NCI-H2227 treated with DMSO at 0.1 percent for 48 hours (cell line): ENCODE results near the gene PGAM2.

Source experiments
- DNase-seq: peaks from one replicate; lab custom pipeline; 2025; lab: John Stamatoyannopoulos, UW

PGAM2 gene

DNA sequence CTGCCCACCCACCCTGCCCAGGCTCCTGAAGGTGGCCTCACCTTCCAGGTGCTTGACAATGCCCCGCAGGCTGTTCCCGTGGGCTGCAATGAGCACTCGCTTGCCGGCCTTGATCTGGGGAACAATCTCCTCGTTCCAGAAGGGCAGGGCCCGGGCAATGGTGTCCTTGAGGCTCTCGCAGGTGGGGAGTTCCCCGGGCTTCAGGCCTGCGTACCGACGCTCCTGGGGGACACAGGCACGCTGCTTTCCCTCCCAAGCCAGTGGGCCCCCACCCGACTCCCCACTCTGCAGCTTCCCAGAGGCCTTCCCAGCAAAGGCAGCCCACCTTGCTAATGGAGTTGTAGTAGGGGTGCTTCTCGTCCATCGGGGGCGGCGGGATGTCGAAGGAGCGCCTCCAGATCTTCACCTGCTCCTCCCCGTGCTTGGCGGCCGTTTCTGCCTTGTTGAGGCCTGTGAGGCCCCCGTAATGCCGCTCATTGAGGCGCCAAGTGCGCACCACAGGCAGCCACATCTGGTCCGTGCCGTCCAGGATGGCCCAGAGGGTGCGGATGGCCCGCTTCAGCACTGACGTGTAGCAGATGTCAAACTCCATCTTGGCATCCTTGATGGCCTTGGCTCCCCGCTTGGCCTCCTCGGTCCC, 456 bp downstream of the PGAM2 start:
- no peak for DNase-seq

DNA sequence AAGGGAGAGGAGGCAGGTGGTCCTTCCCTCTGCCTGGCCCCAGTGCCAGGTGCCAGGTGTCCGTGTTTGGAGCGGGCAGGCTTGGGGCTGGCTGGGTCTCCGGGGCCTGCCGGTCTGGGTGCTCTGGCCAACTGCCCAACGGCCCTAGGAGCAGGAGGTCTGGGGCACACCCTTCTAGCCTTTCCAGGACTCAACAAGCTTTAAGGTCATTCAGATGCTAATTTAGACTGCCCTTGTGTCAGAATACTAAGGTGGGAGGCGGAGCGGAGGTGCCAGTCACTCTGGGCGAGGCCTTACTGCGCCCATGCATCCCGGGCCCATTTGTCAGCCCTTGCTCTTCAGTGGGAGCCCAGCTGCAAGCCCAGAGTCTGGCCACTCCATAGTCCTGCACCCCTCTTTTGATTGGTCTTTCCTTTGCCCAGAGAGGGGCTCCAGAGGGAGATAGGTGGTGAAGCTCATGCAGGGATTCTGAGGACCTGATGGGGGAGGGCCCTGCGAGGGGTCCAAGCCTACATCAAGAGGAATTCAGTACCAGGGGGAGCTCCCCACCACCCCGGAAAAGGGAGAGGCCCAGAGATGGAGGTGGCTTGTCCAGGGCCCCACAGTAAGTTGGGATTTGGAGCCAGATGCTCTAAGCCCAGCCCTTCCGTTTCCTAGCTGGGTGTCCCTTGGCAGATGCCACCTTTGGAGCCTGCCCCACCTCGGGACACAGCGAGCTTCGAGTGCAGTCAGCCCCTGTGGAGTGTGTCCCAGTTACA, 1.3 kb downstream of the PGAM2 start:
- no peak for DNase-seq

DNA sequence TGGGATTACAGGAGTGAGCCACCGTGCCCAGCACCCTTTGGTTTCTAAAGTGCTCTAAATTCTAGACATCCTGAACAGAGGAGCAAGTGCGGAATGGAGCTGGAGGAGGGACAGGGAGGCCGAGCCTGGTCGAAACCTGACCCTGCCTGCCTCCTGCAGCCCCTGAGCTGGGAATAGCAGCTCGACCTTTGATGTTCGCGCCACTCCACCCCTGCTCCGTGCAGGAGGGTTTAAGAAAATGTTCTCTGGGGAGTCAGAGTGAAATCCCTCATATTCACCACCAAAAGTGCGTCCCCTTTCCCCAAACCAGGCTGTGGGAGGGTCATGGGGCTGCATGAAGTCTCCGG, 1.8 kb downstream of the PGAM2 start:
- no peak for DNase-seq

DNA sequence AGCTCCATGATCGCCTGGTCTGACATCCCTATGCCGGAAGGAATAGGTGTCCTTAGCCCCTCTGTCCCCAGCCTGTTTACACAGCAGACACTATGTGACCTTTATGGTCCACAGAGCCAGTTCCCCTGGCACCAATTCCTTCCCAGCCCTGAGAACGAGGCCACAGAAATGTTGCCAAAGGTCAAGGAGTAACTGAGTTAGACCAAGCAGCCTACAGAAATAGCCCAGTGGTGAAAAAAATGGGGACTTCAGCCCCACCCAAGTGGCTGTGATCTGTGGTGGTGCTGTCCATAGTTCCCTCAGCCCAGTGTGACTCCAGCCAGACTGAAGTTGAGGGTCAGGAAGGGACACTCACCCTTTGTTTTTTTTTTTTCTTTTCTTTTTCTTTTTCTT, 2.5 kb downstream of the PGAM2 start:
- DNase-seq = no peak

DNA sequence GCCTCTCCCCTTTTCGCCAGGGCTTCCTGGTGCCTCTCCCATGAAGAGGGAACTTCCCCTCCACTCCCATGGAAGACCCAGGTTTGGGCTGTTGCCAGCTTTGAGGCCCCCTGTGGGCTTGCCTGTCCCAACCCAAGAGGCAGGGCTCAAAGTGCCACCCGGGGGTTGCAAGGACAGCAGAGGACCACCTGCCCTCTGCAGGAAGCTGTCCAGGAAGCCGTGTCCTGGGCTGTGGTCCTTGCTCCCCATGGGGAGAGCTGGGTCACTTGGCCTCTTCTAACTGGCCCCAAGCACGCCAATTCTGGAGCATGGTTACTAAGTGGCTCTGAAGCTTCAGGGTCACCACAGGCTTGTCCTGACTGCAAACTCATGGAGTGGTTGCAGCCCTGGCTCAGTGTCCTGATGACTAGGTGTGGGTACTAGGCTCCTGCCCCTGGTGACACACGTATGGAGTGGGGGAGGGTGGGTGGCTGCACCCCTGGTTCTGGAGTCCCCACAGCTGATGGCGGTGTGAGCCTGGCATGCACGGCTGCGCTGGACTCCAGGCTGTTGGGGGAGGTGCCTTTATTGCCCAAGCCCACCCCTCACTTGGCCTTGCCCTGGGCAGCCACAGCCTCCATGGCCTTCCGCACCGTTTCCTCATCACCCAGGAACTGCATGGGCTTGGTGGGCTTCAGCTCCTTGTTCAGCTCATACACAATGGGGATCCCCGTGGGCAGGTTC, 3.0 kb downstream of the PGAM2 start:
- no peak for DNase-seq

DNA sequence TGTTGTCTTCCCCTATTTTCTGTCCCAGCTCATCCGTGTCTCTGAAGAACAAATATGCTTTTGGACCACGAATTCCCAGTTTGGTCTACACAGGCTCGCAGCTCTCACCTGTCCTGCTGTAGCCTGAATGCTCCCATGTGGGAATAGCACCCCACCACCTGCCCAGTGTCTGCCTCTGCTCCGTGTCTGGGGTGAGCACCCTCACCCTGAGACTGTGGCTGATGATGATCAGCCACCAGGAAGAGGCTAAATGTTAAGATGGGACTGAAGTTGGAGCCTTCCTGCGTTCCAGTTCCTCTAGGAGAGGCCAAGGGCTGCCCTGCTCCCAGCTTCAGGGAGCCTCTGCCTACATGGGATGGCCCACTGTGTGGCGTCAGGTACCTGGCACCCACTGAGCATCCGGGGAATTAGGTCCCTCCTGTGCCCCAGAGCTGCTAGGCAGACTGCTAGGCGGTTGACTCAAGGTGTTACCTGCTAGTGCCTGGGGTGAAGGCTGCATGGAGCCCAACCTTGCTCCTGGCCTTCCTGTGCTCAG, 3.7 kb downstream of the PGAM2 start:
- DNase-seq = no peak

DNA sequence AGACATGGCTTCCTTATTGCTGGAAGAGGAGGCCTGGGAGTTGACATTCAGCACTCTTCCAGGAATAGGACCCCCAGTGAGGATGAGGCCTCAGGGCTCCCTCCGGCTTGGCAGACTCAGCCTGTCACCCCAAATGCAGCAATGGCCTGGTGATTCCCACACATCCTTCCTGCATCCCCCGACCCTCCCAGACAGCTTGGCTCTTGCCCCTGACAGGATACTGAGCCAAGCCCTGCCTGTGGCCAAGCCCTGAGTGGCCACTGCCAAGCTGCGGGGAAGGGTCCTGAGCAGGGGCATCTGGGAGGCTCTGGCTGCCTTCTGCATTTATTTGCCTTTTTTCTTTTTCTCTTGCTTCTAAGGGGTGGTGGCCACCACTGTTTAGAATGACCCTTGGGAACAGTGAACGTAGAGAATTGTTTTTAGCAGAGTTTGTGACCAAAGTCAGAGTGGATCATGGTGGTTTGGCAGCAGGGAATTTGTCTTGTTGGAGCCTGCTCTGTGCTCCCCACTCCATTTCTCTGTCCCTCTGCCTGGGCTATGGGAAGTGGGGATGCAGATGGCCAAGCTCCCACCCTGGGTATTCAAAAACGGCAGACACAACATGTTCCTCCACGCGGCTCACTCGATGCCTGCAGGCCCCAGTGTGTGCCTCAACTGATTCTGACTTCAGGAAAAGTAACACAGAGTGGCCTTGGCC, 4.3 kb downstream of the PGAM2 start:
- DNase-seq = no peak

DNA sequence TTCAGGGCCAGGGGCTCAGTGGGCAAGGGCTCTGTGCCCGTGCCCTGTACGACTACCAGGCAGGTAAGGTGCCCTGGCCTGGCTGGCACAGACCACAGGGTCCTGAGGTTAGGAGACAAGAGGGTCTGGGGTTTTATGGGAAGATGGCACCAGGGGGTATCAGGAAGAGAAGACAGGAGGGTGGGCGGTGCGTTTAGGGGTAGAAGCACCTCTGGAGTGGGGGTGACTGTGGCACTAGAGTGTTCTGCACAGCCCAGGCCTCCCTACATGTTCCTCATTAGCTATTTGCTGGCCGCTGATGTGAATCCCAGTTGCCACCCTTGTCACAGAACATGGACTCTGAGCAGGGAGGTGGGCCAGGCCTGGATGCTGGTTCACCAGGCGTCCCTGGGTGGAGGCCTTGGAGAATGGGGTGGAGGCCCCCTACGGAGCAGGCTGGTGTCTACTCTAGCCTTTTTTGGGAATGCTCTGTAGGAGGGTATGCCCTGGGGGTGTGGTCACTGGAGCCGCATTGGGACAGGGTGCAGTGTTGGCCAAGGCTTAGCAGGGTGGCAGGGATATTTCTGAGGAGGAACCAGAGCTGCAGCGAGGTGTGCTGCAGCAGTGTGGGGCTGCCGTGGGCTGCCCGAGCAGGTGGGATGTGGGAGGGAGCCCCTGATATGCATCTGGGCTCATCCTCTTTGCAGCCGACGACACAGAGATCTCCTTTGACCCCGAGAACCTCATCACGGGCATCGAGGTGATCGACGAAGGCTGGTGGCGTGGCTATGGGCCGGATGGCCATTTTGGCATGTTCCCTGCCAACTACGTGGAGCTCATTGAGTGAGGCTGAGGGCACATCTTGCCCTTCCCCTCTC, 5.0 kb downstream of the PGAM2 start:
- DNase-seq = no peak

DNA sequence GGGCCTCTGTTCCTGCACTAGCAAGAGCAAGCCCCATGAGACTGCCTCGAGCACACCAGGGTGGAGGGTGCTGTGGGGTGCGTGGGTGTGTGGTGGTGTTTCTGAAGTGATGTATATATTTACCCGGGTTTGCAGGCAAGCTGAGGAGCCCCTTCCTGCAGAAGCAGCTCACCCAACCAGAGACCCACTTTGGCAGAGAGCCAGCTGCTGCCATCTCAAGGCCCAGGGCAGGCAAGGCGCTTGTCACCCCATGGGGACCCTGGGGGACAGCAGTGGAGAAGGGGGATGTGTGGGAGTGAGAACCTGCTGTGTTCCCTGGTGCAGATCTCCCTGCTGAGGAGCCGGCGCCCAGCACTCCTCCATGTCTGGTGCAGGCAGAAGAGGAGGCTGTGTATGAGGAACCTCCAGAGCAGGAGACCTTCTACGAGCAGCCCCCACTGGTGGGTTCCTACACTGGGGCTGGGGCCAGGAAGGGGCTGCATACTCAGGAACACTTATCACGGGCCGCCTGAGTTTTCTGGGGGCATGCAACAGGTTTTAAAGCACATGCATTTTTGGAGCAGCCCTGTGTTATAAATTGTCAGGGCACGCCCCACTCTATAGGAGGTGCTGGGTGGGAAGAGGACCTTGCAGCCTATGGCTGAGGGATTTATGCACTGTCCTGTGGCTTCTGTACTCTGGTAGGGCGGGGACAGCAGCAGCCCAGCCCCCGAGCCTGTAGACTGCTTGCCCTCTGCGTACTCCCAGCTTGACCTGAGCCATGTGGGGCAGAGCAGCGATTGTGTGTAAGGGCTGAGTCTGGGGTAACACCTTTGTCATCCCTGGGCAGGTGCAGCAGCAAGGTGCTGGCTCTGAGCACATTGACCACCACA, 5.9 kb downstream of the PGAM2 start:
- DNase-seq = no peak

DNA sequence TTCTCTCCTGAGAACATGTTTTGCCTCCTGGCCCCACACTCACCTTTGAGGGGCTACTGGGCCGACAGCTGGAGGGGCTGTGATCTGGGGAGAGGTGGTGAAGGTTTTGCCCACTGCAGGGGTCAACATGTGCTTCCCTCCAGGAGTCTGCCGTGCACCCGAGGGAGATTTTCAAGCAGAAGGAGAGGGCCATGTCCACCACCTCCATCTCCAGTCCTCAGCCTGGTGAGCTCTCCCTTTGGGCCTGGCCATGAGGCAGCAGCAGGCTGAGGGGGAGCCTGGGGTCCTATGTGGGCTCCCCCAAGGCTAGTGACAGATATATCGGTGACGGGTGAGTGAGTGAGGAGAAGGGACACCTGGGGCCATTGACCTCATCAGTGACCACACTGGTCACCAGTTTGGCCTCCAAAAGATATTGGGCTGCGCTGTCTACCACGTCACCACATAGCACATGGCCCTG, 6.6 kb downstream of the PGAM2 start:
- no peak for DNase-seq

DNA sequence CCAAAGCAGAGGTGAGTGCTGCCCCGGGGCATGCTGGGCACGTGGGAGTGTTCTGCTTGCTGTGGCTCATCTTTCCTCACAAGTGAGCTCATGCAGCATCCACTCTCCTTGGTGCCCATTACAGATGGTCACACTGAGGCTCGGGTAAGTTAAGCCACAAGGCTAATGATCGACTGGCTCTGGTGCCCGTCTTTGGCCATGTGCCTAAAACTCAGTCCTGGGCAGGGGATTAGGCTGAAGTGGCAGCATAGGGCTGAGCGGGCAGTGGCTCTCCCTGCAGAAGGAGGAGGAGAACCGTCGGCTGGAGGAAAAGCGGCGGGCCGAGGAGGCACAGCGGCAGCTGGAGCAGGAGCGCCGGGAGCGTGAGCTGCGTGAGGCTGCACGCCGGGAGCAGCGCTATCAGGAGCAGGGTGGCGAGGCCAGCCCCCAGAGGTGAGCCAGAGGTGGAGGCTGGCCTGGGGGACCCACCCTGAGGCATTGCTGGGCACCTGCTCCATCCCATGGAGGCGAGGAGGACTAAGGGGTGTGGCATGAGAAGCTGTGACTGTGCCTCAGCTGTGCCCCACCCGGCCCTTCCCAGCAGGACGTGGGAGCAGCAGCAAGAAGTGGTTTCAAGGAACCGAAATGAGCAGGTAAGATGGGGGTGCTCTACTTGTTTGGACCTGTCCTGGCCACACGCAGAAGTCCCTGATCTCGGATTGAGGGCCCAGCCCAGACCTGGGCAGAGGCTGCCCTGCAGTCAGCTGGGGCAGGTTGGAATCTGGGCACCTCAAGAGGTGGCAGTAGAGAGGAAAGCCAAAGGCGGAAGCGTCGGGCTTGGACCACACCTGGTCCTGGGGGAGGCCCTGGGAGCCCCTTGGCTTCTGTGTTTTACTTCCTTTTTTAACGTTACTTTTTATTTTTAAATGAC, 7.3 kb downstream of the PGAM2 start:
- DNase-seq = no peak

DNA sequence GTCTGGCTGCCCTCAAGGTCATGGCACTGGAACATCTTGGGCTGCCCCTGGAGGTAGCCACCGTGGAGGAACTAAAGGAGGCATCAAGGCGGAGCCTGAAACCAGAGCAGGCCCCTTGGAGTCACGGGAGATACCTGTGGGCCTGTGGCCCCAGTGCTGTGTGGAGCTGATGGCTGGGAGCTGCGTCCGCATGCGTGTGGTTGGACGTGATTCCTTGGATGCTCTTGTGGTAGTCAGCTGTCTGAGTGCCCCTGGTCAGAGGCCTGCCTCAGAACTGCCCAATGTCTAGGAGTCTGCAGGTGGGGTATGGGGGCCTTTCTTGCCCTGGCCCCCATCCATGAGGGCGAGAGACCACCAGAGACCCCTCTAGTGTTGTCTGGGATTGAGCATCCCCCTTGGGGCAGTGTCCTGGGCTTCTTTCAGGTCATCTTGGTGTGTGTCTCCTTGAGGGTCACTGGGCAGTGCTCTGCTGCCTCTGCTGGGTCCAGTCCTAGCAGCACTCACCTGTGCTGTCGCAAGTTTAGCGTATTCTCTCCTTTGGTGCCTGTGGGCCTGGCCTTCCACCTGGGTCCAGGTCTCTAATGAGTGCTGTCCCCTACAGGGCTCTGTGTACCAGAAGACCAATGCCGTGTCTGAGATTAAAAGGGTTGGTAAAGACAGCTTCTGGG, 8.1 kb downstream of the PGAM2 start:
- no peak for DNase-seq

DNA sequence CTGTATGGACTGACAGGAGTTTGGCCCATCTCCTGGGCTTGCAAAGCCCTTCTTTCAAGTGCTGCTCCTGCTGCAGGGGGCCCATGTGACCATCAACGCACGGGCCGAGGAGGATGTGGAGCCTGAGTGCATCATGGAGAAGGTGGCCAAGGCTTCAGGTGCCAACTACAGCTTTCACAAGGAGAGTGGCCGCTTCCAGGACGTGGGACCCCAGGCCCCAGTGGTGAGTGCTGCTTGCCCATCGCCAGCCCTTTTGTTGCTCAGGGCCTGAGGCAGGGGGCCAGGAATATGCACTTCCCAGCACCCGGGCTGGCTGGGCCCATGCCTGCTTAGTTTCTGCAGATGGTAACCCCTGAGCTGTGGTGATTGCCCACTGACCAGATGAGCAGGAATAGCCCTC, 8.7 kb downstream of the PGAM2 start:
- DNase-seq = no peak

DNA sequence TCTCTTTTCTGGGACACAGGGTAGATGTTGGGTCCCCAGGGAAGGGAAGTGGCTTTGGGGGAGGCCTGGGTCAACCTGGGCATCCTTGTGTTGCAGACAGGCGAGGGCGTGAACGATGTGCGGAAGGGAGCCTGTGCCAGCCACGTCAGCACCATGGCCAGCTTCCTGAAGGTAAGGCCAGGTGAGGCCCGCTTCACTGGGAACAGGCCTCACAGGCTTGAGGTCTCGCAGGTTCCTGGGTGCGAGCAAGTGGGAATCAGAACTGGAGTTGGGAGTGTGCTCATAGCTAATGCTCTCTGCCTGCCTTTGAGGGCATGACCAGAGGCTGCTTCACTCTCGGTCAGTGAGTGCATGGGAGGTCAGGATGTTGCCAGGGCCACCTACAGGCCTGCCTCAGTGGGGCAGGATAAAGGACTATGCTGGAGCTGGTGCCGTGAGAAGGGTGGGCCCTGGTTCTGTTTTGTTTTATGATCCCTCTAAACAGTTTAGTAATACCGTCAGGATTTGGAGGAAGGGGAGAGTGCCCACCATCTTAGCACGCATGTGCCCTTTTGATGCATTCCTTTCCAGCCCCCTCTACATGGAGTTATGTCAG, 12.5 kb downstream of the PGAM2 start:
- DNase-seq = no peak

DNA sequence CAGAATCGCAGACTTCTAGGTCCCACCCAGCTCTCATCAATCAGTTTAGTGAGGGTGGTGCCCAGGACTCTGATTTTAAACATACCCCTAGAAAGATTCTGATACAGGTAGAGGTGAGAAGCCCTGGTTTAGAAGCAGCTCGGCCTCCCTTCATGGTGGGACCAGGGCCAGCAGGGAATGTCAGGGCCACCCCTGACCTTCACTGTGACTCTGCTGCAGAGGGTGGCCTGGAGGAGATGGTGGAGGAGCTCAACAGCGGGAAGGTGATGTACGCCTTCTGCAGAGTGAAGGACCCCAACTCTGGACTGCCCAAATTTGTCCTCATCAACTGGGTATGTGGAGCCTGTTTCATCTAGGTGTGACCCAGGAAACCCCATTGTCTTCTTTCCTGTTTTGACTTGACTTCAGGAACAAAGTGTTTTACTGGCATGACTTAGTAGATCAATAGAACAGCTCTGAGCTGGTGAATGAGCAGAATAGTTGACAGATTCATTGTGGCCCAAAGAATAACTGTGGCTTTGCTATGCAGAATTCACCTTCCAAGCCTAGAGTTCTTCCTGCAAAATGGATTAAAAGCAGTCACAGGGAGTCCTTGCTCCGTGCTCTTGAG, 13.7 kb downstream of the PGAM2 start:
- no peak for DNase-seq

DNA sequence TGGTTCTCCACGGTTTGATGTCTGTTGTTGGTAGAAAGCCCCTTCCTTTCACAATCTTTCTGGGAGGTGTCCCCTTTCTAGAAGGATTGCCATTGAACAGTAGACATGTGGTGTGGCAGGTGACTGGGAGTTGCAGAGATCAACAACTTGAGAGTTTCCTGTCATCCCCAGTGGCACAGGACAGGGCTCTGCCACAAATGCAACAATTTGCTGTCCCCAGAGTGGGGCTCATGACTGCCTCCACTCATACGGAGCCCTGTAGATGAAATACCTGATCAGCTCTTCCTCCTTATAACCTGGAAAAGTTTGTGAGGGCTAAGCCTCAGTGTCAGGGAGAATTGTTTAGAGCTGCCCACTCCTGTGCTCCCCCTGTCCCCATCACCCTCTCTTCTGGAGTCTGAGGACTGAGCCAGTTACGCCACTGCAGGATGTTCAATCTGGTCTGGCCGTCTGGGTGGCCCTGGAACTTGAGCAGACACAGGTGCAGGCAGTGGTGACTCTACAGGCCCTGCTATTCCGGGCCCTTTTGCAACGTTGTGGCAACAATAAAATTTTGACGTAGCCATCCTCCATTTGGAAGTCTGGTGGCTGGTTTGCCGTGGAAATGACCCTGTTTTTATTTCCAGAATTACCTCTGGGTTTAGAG, 14.3 kb downstream of the PGAM2 start:
- DNase-seq = no peak

DNA sequence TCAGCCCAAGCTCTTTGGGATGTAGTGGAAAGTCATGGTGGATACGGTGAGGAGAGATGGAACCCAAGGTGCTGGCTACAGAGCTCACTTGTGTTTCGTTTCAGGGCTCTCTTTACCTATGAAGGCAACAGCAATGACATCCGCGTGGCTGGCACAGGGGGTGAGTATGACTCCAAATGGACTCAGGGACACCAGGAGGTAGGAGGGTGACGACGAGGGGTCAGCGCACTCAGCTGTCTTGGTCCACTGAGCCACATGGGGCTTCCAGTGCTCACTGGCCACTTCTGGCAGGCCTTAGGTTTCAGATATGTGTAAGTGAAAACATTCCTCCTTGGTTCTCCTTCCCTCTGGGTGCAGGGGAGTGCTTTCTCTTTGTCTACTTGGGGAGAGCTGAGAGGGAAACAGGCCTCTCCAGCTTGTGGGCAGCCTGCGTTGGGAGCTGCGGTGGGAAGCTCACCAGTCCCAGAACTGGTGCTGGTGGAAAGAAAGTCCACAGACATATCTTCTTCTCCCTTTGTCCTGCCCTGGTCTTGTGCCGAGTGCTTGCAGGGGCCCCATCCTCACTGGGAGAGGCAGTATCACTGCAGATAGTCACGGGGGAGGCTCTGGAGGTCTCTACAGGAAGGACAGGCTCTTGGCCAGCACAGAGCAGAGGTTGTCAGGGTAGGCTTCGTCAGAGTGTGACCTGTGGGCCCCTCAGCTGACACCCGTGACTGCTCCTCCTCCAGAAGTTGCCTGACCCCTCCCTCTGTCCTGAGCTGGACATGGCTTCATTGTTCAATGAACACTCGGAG, 15.0 kb downstream of the PGAM2 start:
- DNase-seq = no peak
